Smooth muscle cell of bladder (primary cell): ENCODE results near the gene GLRX. TPM values are rescaled to one million over a fixed set of nuclear protein-coding genes. Genes with fewer than 3 reads are reported as not detected.

Experiments used
- total RNA-seq: library from RNA; depleted of rRNA; stranded (reverse); fragments of >200 nt; gene quantifications from 2 replicates; pipeline ENCODE4 v1.2.3, GENCODE V29; 2014

Gene GLRX, protein sequence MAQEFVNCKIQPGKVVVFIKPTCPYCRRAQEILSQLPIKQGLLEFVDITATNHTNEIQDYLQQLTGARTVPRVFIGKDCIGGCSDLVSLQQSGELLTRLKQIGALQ
- total RNA-seq, result 51.0 and 132 TPM in 2 replicates

GRCh38 chr5:95822542-95823181 is at the start of gene GLRX:
TSS of gene GLRX (minus strand) at chr5:95822726. CDS start at chr5:95822662, 64 bp downstream.

Other genes starting within 250 kb of the GLRX start
- gene GPR150, start 202.6 kb downstream of the GLRX start, total RNA-seq, result 0.28 TPM in 2 replicates
- gene RFESD, start 175.9 kb downstream of the GLRX start, total RNA-seq, result 1.7 and 3.2 TPM in 2 replicates
- 0.18 and 0.71 TPM in 2 replicates for gene SPATA9, start 139.7 kb downstream of the GLRX start, total RNA-seq
- 304 and 322 TPM in 2 replicates for gene RHOBTB3, start 91.4 kb downstream of the GLRX start, total RNA-seq
- 54.3 and 59.6 TPM in 2 replicates for gene ELL2, start 139.1 kb upstream of the GLRX start, total RNA-seq